ENCODE data around the gene ITGAL. TPM values are rescaled to one million over a fixed set of nuclear protein-coding genes. Genes with fewer than 3 reads are reported as not detected.

The ITGAL gene
- total and polyA plus RNA-seq, 2 experiments from 2014 or later = 0.95 to 3.4 TPM

GRCh38 chr16:30444231-30445148, 28.1 kb upstream of the ITGAL start:
- Histone ChIP-seq H3K79me2 (peaks cover 16% of the 10 kb centered on the region), H3K4me1 (ENCODE audit: insufficient read depth) (peaks cover 19% of the 10 kb centered on the region), H3K36me3 (replicated peaks; ENCODE audit: insufficient read depth, low read depth) (peaks cover 4% of the 10 kb centered on the region), H2AFZ (peak overlapping the region; percentile 69), H4K20me1 (ENCODE audit: insufficient read depth, poor library complexity, severe bottlenecking) (no peaks in the 10 kb centered on the region), H3K4me2 (peak overlapping the region; percentile 95), H3K27ac (peak overlapping the region; percentile 96), H3K4me3 (peak overlapping the region; percentile 73), H3K9me2 (replicated peaks; ENCODE audit: insufficient read depth) (no peaks in the 10 kb centered on the region), H3K9me3 (ENCODE audit: low read depth) (peaks cover 14% of the 10 kb centered on the region), H3K27me3 (no peaks in the 10 kb centered on the region)
- 96% methylated on average over 29 of the region's 29 CpGs for WGBS (ENCODE audit: low lambda C conversion rate, missing lambda C conversion rate)
- DNase-seq (ENCODE audit: low spot score) = no peak
- no peak for TF ChIP-seq EZH2phosphoT487 (IDR thresholded peaks at IDR 0.05; ENCODE audit: low read depth, severe bottlenecking, unreplicated experiment)
- TF ChIP-seq CTCF (IDR thresholded peaks at IDR 0.05; ENCODE audit: poor library complexity) = no peak
- TF ChIP-seq EZH2 (IDR thresholded peaks at IDR 0.05; ENCODE audit: borderline replicate concordance) = no peak

GRCh38 chr16:30445149-30445407, 27.5 kb upstream of the ITGAL start:
- WGBS (ENCODE audit: low lambda C conversion rate, missing lambda C conversion rate) = 55% methylated on average over 10 of the region's 11 CpGs
- H3K9me3 ChIP-seq (ENCODE audit: low read depth) = peaks cover 14% of the 10 kb centered on the region
- peaks cover 16% of the 10 kb centered on the region for H3K79me2 ChIP-seq
- H3K36me3 ChIP-seq (replicated peaks; ENCODE audit: insufficient read depth, low read depth) = peaks cover 4% of the 10 kb centered on the region
- peak overlapping the region; percentile 96 for H3K27ac ChIP-seq
- no peaks in the 10 kb centered on the region for H3K9me2 ChIP-seq (replicated peaks; ENCODE audit: insufficient read depth)
- peak overlapping the region; percentile 95 for H3K4me2 ChIP-seq
- H3K4me3 ChIP-seq = peak overlapping the region; percentile 73
- TF ChIP-seq EZH2phosphoT487 (IDR thresholded peaks at IDR 0.05; ENCODE audit: low read depth, severe bottlenecking, unreplicated experiment) = no peak
- no peak for TF ChIP-seq EZH2 (IDR thresholded peaks at IDR 0.05; ENCODE audit: borderline replicate concordance)
- no peak for TF ChIP-seq CTCF (IDR thresholded peaks at IDR 0.05; ENCODE audit: poor library complexity)
- H2AFZ ChIP-seq = peak overlapping the region; percentile 69
- no peaks in the 10 kb centered on the region for H4K20me1 ChIP-seq (ENCODE audit: insufficient read depth, poor library complexity, severe bottlenecking)
- peaks cover 19% of the 10 kb centered on the region for H3K4me1 ChIP-seq (ENCODE audit: insufficient read depth)
- H3K27me3 ChIP-seq = no peaks in the 10 kb centered on the region
- no peak for DNase-seq (ENCODE audit: low spot score)

GRCh38 chr16:30445408-30446202, 26.9 kb upstream of the ITGAL start, which contains the start of gene SEPHS2:
TSS of gene SEPHS2 (minus strand) at chr16:30445874. CDS start at chr16:30445727, 147 bp downstream.
- Histone ChIP-seq H3K4me3 (peak within 1 kb of the TSS; percentile 73), H3K9me2 (replicated peaks; ENCODE audit: insufficient read depth) (no peaks in the 10 kb centered on the region), H4K20me1 (ENCODE audit: insufficient read depth, poor library complexity, severe bottlenecking) (no peaks in the 10 kb centered on the region), H3K9me3 (ENCODE audit: low read depth) (peaks cover 14% of the 10 kb centered on the region), H3K27ac (peak within 1 kb of the TSS; percentile 96), H3K4me1 (ENCODE audit: insufficient read depth) (peaks cover 19% of the 10 kb centered on the region), H3K36me3 (replicated peaks; ENCODE audit: insufficient read depth, low read depth) (peaks cover 4% of the 10 kb centered on the region), H3K4me2 (peak within 1 kb of the TSS; percentile 95), H3K79me2 (peaks cover 16% of the 10 kb centered on the region), H3K27me3 (no peaks in the 10 kb centered on the region), H2AFZ (peak within 1 kb of the TSS; percentile 69)
- no peak for TF ChIP-seq EZH2phosphoT487 (IDR thresholded peaks at IDR 0.05; ENCODE audit: low read depth, severe bottlenecking, unreplicated experiment)
- TF ChIP-seq CTCF (IDR thresholded peaks at IDR 0.05; ENCODE audit: poor library complexity) = peak; percentile 49
- DNase-seq (ENCODE audit: low spot score) = peak; percentile 96
- 4% methylated on average over 52 of the region's 59 CpGs for WGBS (ENCODE audit: low lambda C conversion rate, missing lambda C conversion rate)

Data from hepatocyte (in vitro differentiated cells).